HCEC 1CT (cell line): ENCODE data around the gene BAD.

Experiments used
- DNase-seq: peaks from one replicate; pipeline ENCODE4 v3.0.0-alpha.2; 2017

BAD gene

DNA sequence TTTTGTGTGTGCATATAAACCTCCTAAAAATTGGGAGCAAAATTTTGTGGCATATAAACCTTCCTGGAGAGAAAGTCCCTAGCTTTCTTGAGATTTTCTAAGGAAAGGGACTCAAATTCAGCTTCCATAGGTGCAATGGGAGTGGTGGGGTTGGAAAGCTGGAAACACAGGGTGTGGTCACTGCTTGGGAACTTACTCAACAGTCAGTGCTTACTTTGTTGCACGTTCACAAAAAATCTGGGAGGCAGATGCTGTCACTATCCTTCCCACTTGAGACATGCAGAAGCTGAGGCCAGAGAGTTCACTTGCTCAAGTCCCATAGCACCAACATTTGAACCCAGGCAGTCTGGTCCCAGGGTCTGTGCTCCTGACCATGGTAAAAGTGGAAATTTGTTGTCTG is 11.8 kb upstream of the BAD start:
- no peak for DNase-seq

DNA sequence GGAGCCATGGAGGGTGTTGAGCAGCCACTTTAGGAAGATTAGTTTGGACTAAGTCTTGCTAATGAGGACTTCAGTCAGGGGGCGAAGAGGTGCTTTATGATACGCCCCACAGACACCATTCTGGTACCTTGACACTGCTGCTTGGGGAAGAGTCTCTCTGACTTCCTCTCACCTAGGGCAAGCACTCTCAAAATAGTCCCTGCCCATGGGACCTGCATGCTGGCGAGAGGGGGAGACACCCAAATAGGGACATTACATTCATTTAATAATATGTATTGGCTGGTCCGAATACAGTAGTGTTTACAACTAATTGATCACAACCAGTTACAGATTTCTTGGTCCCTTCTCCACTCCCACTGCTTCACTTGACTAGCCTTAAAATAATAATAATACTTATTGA is 11.3 kb upstream of the BAD start:
- no peak for DNase-seq

DNA sequence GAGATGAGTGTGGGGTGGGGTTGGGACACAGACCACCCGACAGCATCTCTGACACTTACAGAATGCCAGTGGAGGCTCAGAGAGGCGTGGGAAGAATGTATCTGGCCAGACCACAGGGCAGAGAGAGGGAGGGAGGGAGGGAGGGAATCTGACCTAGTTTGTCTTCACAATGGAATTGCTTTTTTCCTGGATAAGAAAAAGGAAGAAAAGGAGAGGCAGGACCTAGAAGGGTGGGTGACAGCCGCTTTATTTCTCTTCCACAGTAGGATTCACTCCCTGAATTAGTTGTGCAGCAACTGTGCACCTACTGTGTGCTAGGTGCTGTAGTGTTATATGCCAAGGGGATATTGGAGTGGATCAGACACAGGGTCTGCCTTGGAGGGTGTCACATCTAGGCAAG is 10.3 kb upstream of the BAD start:
- no peak for DNase-seq

DNA sequence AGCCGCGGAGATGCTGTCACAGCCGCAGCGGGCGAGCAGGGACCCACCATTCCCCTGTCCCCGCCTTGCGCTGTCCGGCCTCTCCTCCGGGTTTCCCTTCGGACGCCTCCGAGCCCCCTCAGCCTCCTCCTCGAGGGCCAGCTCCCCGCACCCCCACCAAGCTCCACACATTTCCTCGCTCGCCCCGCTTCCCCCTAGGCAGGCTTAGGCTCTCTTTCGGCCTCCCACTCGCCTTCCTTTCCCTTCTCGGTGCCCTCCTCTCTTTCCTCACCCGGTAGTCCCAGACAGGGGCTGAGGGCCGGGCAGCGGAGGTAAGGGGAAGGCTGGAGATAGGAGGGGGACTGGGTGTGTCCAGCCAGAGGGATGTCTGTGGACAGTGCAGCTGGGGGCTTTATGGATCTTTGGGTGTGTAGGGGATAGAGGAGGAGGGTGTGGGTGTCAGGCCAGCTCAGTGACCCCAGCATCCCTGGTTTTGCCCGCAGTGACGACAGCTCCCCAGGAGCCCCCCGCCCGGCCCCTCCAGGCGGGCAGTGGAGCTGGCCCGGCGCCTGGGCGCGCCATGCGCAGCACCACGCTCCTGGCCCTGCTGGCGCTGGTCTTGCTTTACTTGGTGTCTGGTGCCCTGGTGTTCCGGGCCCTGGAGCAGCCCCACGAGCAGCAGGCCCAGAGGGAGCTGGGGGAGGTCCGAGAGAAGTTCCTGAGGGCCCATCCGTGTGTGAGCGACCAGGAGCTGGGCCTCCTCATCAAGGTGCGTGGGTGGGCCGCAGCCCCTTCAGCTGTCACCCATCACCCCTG is 8.2 kb upstream of the BAD start:
- DNase-seq: no peak

DNA sequence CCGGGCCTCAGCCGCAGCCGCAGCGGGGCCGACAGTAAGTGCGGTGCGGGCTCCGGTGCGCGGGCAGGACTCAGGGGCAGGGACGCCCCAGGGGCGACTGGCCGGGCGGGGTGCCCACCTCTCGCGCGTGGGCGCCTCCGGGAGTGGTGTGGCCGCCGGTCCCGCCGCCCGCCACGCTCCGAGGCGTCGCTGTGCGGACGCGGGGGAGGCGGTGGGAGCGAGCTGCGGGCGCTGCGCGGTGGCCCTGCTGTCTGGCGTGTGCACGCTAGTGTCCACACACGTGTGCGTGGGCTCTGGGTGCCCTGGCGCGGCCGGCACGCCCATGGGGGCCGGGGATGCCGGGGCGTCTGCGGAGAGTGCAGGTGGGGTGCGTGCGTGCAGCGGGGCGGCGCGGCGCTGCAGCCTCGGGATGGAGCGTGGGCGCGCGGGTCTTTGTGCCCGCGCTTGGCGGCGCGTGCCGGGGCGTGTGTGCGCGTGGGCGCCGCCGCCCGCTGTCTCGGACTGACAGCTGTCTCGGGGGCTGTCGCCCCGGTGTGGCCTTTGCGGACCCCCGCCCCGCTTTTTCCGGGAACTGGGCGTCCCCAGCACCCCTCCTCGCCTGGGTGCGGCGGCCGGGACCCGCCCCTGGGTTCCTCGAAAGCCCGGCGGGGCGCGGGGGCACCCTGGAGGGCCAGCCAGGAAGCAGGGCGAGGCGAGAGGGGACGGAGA is 7.4 kb upstream of the BAD start:
- no peak for DNase-seq

DNA sequence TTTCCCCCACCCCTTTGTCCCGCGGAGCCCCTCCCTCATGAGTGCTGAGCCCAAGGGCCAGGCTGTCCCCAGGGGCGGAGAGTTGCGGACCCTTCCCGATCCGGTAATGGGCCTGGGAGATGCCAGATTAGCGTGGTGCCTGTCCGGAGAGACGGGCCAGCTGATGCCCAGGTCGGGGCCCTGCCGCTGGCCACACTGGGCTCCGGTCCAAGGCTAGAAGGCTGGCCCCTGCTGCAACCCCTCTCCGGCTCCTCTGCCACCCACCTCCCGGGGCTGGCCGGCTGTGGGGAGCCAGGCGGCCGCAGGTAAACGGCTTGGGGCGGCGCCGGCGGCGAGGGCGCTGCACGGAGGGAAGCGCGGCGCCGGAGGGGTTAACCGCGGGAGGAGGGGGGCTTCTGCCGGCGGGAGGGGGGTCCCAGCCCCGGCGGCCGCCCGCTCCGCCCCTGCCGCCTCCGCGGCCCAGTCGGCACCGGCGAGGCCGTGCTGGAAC is 6.8 kb upstream of the BAD start, which contains the start of gene KCNK4:
Gene KCNK4, plus strand, starts transcription at position 41 of the 490 bp plus-strand sequence. CDS start 1,717 bp downstream, outside the sequence.
- no peak for DNase-seq

DNA sequence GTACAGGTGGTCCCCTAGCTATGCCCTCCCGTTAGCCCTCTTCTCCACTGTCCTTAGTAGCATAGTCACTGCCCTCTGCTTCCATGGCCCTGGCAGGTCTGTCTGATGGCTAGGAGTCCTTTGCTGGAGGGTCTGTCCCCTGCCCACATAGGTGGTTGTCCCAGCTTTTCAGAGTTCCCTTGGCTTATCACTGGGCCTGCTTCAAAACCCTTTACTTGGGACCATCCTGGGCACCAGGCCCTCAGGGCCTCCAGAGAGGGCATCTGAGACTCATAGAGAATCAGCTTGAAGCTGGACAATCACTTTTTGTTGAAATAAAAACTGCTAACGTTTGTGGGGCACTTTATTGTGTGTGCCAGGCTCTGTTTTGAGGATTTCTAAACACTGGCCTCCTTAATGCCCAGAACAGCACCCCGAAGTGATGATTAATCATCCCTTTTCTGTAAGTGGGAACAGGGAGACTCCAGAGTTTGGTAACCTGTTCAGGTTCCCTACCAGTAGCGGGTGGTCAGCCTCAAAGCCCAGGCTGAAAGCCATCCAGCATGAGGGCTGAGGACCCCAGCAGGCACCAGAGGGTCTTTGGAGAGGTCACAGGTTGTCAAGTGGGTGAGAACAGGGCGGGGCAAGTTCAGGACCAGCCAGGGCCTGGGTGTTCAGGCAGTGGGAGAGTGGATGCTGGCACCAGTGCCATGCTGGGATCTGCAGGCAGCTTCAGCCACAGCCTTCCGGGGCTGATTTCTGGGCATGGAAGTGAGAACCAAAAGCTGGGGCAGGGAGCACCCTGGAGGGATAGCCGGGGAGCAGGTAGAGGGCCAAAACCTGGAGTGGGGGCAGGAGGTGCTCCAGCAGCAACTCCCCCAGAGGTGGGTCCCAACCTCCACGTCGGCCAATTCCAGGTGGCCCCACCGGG is 6.1 kb upstream of the BAD start:
- no peak for DNase-seq

DNA sequence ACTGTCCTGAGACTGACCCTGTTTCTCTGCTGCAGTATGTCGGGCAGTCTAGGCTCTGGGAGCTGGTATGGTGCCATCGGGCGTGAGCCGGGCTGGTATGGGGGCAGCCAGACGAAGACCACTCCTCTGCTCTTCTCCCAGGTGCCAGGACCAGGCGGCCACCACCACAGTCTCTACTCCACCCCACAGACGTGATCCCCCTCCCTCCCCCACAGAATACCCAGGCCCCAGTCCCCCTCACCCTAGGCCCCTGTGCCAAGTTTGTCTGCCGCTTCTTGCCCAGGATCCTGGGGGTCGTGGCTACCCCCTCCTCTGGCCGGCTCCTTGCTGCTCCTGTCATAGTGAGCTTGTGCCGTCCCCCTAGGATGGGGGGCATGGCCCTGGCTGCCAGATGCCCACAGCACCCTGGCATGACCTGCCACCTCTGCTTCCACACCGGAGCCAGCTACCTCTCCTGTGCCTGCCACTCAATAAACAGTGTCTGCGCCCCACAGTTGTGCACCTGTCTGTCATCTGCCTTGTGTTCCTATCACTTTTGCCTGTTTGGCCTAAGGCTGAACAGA is 4.6 kb upstream of the BAD start:
- DNase-seq: no peak

DNA sequence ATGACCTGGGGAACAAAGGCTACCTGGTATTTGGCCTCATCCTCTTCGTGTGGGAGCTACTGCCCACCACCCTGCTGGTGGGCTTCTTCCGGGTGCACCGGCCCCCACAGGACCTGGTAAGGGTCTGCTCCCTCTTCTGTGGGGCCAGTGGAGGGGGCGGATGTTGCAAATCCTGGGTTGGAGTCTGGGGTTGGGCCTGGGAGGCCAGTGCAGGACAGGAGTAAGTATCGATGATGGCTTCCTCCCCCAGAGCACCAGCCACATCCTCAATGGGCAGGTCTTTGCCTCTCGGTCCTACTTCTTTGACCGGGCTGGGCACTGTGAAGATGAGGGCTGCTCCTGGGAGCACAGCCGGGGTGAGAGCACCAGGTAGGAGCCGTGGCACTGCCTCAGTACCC is 3.9 kb upstream of the BAD start:
- no peak for DNase-seq

DNA sequence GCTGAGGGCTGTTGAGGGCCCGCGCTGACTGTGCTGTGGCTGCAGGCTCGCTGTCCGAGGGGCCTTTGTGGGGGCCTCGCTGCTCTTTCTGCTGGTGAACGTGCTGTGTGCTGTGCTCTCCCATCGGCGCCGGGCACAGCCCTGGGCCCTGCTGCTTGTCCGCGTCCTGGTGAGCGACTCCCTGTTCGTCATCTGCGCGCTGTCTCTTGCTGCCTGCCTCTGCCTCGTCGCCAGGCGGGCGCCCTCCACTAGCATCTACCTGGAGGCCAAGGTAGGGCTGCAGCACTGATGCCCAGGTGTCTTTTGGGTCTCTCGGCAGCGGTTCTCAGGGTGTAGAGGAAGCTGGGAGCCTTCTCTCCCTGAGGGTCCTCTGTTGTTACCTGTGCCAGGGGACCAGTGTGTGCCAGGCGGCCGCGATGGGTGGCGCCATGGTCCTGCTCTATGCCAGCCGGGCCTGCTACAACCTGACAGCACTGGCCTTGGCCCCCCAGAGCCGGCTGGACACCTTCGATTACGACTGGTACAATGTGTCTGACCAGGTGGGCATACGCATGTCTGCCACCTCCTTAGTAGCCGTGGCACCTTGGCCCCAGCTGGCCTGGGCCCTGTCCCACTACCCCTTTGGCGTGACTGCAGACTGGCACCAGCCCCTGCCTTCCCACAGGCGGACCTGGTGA is 3.3 kb upstream of the BAD start:
- no peak for DNase-seq

DNA sequence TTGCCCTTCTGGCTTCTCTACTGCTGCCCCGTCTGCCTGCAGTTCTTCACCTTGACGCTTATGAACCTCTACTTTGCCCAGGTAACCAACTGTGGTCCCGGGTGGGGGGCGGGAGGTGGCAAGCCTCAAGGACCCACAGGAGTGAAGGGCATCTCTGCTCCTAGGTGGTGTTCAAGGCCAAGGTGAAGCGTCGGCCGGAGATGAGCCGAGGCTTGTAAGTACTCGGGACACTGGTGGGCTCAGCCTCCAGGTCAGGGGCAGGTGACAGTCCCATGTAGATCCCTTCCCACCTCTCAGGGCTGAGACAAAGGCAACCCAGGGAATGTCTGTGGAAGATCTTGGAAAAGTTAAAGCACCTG is 2.3 kb upstream of the BAD start:
- DNase-seq: no peak

DNA sequence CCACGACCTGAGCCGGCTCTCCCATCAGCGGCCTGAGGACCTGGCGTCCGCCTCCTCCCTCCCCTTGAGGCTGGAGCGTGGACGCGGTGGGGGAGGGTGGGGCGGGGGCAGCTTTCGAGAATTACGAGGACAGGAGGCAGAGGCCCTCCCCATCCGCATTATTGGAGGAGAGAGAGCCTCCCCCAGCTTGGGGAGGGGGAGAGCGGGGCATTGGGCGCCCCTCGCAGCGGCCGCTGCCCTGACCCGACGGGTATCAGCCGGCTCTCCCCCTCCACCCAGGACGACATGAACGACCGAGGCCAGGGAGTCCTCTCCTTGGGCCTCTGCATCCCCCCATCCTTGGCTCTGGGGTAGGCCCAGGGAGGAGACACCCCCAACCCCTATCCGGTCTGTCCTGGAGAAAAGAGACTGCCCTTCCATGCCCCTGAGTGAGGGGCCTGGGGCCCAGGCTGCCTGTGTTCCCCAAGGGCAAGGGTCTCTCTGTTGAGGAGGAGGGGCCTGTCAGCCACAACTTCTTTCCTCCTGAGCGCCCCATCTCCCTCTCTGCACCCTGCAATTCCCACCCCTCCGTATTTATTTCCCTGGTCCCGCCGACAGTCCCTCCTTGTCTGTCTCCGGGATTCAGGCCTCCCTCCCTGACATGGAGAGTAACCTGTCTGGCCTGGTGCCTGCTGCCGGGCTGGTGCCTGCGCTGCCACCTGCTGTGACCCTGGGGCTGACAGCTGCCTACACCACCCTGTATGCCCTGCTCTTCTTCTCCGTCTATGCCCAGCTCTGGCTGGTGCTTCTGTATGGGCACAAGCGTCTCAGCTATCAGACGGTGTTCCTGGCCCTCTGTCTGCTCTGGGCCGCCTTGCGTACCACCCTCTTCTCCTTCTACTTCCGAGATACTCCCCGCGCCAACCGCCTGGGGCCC is 1.7 kb upstream of the BAD start:
- no peak for DNase-seq

DNA sequence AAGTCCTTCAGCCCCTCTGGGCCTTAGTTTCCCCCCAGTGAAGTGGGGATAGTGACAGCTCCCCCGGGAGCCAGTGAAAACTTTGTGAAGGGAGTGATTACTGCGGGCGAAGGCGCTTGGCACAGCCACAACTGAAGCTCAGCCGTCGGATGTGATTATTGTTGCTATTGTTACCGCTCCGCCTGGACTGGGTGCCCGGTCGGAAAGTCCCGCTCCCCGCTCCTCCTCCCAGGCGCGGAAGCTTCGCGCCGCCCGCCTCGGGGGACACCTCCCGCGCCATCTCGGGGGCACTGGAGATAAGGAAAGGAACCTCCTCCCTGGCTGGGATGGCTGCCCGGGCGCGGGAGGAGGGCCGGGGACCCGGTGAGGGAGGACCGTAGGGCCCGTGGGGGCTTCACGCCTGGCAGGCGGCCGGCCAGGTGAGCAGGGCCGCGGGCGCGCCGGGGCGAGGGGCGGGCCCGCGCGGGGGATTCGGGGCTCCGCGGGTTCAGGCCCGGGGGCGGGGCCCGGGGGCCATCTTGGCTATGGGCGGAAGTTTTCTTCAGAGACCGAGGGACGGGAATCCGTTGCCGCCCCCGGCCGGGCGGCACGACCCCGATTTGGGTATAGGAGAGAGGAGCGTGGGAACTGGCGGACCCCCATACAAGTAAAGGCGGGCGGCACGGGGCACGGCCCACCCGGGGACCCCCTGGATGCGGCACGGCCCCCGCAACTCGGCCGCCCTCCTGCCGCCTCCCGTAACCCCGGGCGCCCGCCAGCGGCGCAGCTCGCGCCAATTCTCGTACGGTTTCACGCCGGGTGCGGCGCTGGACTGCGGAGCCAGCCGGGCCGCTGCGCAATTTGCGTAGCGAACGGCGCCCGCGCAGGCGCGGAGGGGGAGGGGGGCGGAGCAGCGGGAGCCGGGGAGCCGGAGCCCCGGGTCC is 758 bp upstream of the BAD start, which contains the start of gene GPR137:
Gene GPR137, plus strand, starts transcription at position 887 of the 923 bp plus-strand sequence. CDS start 677 bp downstream, outside the sequence.
- peak; percentile 58 for DNase-seq

DNA sequence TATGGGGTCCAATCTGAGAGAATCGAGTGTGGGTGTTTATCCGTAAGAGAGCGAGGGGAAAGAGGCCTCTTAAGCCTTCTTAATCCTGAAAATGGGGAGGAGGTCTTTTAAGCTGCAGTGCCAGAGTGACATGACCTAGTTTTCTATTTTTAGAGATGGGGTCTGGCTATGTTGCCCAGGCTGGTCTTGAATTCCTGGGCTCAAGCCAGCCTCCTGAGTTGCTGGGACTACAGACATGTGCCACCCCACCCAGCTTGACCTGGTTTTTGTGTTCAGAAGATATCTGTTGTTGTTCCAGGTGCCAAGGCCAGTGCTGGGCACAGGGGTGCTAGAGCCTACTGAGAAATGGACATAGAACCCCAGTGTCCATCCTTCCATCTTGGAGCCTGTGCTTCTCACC is 1.4 kb downstream of the BAD start:
- no peak for DNase-seq

DNA sequence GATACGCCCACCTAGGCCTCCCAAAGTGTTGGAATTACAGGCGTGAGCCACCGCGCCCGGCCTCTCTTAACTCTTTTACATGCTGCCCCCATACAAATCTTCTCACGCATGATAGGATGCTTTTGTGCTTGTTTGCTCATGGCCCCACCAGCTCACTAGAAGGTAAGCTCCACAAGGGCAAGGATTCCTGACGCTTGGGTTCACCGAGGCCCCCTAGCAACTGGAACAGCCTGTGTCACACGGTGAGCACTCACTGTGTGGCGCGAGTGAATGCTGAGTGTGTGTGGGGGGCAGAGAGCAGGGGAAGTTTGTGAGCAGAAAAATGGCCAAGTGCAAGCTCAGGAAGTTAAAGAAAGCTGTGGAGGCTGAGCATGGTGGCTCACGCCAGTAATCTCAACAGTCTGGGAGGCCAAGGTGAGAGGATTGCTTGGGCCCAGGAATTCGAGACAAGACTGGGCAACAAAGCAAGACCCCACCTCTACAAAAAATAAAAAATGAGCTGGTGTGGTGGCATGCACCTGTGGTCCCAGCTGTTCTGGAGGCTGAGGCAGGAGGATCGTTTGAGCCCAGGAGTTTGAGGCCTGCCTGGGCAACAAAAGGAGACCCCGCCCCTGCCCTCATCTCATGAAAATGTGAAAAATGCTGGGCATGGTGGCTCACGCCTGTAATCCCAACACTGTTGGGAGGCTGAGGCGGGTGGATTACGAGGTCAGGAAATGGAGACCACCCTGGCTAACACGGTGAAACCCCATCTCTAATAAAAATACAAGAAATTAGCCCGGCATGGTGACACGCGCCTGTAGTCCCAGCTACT is 2.3 kb downstream of the BAD start:
- DNase-seq: no peak

DNA sequence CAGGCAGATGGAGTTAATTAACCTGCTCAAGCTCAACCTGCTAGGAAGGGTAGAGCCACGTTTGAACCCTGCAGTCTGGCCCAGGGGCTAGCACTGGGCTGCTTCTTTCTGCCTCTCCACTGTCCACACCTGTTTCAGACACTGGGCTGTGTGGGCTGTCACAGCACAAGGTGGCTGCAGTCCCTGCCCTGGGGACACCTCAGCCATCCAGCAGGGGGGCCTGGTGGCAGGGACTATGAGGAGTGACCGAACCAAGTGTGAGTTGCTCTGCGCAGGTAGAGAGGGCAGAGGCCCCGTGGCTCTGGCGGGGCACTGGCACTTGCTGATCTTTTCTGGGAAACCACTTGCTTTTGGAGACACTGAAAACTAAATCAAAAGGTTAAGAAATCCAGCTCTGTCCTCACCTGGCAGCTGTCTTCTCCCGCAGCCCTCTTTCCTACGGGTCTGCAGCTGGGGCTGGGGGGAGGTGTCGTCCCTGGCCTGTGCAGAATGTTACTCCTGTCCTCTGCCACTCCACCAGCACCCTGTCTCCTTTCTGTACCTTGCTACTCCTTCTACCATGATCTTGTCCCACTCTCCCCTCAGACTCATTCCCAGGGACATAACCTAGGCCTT is 5.8 kb downstream of the BAD start:
- DNase-seq: no peak

DNA sequence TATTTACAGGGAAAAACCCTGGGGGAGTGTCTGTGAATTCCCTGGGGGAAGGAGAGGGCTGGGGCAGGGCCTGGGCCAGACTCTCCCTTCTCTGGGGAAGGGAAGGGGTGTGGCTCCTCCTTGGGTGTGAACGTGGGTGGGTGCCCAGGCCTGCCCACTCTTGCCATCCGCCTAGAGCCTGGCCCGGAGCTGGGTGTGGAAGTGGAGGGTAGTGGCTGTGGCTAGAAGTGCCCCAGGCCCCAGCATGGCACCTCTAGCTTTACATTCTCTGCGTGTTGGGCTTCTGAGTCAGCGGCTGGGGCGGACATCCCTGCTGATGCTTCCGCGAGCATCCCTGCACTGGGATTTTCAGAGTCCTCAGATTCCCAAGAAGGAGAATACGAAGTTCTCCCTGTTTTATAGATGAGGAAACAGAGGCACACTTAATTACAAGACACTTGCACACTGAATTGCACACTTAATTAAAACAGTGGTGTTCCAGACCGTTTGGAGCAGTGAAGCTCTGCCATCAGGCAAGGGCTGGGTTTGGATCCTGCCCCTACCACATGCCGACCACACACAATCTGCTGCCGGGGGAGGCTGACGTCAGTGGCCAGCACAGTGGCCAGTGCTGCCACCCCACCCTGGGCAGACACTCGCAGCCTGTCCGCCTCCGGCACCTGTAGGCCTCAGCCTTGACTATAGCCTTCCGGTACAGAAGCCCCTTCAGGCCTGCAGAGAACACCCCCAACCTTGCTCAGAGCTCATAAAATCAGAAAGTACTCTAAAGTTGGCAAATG is 7.6 kb downstream of the BAD start:
- DNase-seq: no peak

DNA sequence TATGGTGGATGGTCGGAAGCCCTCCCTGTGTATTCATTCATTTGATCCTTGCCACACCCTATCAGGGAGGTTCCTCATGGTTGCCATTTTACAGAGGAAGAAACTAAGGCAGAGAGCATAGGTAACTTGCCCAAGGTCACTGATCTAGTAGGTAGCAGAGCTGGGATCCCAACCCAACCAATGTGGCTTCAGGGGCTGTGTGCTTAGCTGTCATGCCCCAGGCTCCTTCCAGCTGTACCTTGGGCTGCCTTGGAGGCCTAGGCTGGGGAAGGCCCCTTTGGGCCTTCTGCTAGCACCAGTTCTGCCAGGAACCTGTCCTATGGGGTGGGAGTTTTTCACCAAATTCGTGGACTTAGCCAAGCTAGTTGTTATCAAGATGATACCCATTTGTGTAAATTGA is 8.6 kb downstream of the BAD start:
- DNase-seq: no peak
